CD4-positive, alpha-beta T cell treated with Interleukin-15 for 1 hour (primary cell): ENCODE results near the gene ACSM6.

ENCODE experiments used
- DNase-seq: peaks from one replicate; pipeline ENCODE4 v3.0.0-alpha.2; 2020

ACSM6 gene

GRCh38 chr10:95275726-95276366 lies 81.8 kb downstream of the ACSM6 start:
- no peak for DNase-seq

- no peak for DNase-seq
Observed at GRCh38 chr10:95276367-95277200, 82.5 kb downstream of the ACSM6 start.

- no peak for DNase-seq
Observed at GRCh38 chr10:95277201-95277570, 83.1 kb downstream of the ACSM6 start.

- DNase-seq: no peak
Observed at GRCh38 chr10:95277614-95278013, 83.6 kb downstream of the ACSM6 start.
